GM12864 (cell line): Measurements from ENCODE around the gene NSMF.
A peak's percentile ranks its signal among the peaks of the same experiment; 100 is the strongest.

ENCODE experiments used
- DNase-seq: peaks from one replicate; pipeline ENCODE4 v3.0.0-alpha.2; 2011; ENCODE audit warnings: low read depth
- H3K4me3 ChIP-seq: 2 replicates; pipeline ENCODE4 v1.5.1; 2011; ENCODE audit warnings: mild to moderate bottlenecking, low read depth, low read length, control low read depth
- CTCF ChIP-seq: IDR thresholded peaks from 2 replicates; pipeline ENCODE4 v1.5.1; 2011; ENCODE audit warnings: low read depth, mild to moderate bottlenecking, moderate library complexity, low read length, control low read depth, inconsistent platforms; ENCODE audit errors: missing control alignments

Gene NSMF

DNA sequence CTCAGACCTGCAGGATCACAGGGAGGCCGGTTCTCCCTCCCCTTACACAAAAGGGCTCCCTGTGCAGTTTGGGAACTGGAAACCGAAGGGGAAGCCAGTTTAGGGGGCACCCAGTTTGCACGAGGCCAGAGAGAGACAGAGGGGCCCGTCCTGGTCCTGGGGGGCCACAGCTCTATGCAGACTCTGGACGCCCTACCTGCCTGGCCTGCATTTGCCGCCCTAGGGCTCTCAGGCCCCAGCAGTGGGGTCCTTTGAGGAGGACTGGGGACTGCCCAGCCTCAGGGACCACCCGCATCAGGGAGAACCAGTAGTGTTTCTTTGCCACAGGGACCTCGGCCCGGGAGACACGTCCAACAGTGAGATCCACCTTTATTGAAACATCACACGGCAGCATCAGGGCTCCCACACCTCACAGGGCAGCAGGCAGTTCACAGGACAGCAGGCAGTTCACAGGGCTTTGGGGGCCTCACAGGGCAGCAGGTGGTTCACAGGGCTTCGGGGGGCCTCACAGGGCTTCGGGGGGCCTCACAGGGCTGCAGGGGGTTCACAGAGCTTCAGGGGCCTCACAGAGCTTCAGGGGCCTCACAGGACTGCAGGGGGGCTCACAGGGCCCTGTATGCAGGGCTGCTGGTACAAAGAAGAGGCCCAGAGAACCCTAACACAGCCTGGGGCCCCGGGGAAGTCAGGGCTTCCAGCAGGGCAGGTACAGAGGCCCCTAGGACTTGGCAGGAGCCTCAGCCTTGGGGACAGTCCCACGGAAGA, 648 bp upstream of the NSMF start:
- H3K4me3 ChIP-seq: peak overlapping the region; percentile 44
- TF ChIP-seq CTCF: no peak

DNA sequence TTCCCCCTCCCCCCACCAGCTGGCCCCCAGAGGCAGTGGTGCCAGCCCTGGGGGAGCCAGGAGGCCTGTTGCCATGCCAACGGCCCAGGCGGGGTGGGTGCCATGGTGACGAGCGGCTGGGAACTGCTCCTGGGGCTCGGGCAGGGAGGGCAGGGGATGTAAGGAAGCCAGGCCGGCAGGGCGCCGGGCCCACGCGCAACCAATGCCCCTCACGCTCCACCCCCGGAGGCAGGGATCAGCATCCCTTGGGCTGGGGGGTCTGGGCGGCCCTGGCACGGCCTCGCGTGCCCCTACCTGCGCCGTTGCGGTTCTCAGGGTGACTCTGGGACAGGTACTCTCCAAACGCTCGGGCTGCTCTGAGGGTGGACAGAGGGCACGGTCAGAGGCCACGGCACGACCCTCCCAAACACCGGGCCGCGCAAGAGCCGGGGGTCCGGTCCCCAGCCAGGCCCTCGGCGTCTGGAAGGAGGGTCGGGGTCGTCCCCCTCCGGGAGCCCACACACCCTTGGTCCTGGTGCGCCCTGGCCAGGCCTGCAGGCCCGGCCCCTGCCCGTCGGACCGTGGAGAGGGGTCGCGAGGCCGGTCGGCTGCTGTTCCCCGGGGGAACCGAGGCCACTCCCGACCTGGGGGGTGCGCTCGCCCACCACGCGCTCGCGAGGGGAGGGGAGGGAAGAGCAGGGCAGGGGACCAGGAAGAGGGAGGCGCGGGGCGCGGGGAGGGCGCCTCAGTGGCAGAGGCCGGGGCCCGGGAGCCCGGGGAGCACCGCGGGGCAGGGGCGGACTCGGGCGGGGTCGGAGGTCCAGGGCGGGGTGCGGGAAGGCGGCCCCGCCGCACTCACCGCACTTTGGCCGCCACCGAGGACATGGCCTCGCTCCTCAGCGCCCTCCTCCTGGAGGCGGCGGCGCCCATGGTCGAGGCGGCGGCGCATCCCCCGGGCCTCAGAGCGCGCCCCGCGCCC, 661 bp downstream of the NSMF start:
- no peak for TF ChIP-seq CTCF
- no peak for DNase-seq

More for the DNA sequence above, 648 bp upstream of the NSMF start:
- DNase-seq: no peak

GRCh38 chr9:137457406-137458193, 1.5 kb downstream of the NSMF start:
- H3K4me3 ChIP-seq: peak overlapping the region; percentile 77
- TF ChIP-seq CTCF: no peak
- no peak for DNase-seq

More for the DNA sequence above, 661 bp downstream of the NSMF start:
- peak overlapping the region; percentile 77 for H3K4me3 ChIP-seq

GRCh38 chr9:137456864-137457405, 2.2 kb downstream of the NSMF start:
- no peak for TF ChIP-seq CTCF
- H3K4me3 ChIP-seq: no peak overlapping the region
- DNase-seq: no peak

DNA sequence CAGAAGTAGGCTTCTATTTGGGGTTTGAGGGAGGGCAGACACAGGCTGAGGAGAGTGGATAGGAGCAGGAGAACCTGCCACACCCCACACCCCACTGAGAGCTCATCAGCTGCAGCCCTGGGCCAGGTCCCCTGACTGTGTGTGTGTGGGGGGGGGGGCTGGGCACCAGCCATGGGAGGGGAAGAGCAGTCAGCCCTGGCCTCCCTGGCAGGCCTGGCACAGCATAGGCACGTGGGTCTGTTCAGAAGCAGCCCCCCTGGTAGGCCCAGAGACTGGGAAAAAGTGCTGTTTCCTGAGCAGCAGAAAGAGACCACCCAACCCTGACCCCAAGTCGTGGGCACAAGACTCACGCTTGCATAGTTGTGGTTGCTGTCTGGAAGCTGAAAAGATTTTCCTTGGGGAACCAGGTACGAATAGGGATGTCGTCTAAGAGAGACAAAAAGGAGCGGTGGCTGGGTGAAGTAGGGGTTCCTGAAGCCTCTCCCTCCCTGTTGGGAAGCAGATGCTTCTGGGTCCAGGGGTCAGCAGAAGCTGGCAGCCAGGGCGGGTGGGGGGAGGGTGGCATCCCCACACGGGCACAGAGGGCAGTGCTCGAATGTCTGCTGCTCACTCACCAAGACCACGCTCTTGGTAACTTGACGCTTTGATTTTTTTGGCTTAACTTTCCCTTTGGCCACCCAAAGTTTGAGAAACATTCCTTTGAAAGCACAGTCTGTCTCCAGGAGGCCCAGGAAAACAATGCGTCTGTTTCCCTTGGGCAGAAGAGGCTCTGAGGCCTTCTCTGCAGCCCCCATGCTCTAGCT, 2.9 kb downstream of the NSMF start:
- H3K4me3 ChIP-seq: no peak overlapping the region
- DNase-seq: no peak
- no peak for TF ChIP-seq CTCF
